Keratinocyte (primary cell): ENCODE measurements around the gene PLPP1. TPM values are rescaled to one million over a fixed set of nuclear protein-coding genes. Genes with fewer than 3 reads are reported as not detected.

Source experiments
- DNase-seq: peaks from one replicate; pipeline ENCODE4 v3.0.0-alpha.2; 2011; ENCODE audit warnings: low read depth, missing footprints, low spot score
- FAIRE-seq: peaks from 2 replicates; lab custom pipeline; 2011; peaks lifted over from hg19 to GRCh38; lab: Jason Lieb, UNC
- H2AFZ ChIP-seq: 2 replicates; pipeline ENCODE4 v1.6.0; 2012; ENCODE audit warnings: low read length, control low read depth, inconsistent platforms; ENCODE audit not compliant: control insufficient read depth
- H3K27ac ChIP-seq: 2 replicates; pipeline ENCODE4 v1.5.1; 2011; ENCODE audit warnings: low read length; ENCODE audit not compliant: control insufficient read depth, insufficient read depth
- H3K27me3 ChIP-seq: 3 replicates; pipeline ENCODE4 v1.6.0; 2011; ENCODE audit warnings: low read length; ENCODE audit not compliant: control insufficient read depth, insufficient read depth; ENCODE audit errors: extremely low read depth
- H3K36me3 ChIP-seq, 2 experiments: 2 replicates in 1 of 2; 3 replicates in 1 of 2; pipeline ENCODE4 v1.5.1; 2011; ENCODE audit warnings: low read length in 2 of 2, mild to moderate bottlenecking in 1 of 2; ENCODE audit not compliant: control insufficient read depth in 2 of 2, insufficient read depth in 2 of 2; ENCODE audit errors: extremely low read depth in 1 of 2
- H3K4me1 ChIP-seq: 3 replicates; pipeline ENCODE4 v1.5.1; 2011; ENCODE audit warnings: low read length; ENCODE audit not compliant: control insufficient read depth, insufficient read depth; ENCODE audit errors: extremely low read depth
- H3K4me2 ChIP-seq: 3 replicates; pipeline ENCODE4 v1.6.0; 2011; ENCODE audit warnings: low read depth, low read length; ENCODE audit not compliant: control insufficient read depth, insufficient read depth; ENCODE audit errors: extremely low read depth
- H3K4me3 ChIP-seq, 3 experiments: fragments of 200-600 bp in 1 of 3; sonication (generic) in 1 of 3; 2 replicates in 2 of 3; 3 replicates in 1 of 3; pipeline ENCODE4 v1.5.1; 2011 to 2016; ENCODE audit warnings: low read length in 3 of 3, mild to moderate bottlenecking in 3 of 3, control low read depth in 2 of 3, inconsistent platforms in 1 of 3, low read depth in 1 of 3, mixed read lengths in 1 of 3, mixed run types in 1 of 3, moderate library complexity in 1 of 3; ENCODE audit not compliant: control insufficient read depth in 2 of 3, insufficient read depth in 2 of 3; ENCODE audit errors: extremely low read depth in 1 of 3
- H3K79me2 ChIP-seq: 2 replicates; pipeline ENCODE4 v1.6.0; 2012; ENCODE audit warnings: low read length; ENCODE audit not compliant: control insufficient read depth, insufficient read depth
- H3K9ac ChIP-seq: 3 replicates; pipeline ENCODE4 v1.6.0; 2011; ENCODE audit warnings: low read length; ENCODE audit not compliant: control insufficient read depth, insufficient read depth; ENCODE audit errors: extremely low read depth
- H3K9me1 ChIP-seq: 3 replicates; pipeline ENCODE4 v1.6.0; 2011; ENCODE audit warnings: low read length; ENCODE audit not compliant: control insufficient read depth, insufficient read depth; ENCODE audit errors: extremely low read depth
- H3K9me3 ChIP-seq: 2 replicates; pipeline ENCODE4 v1.5.1; 2012; ENCODE audit warnings: low read depth, low read length; ENCODE audit not compliant: control insufficient read depth
- H4K20me1 ChIP-seq: 3 replicates; pipeline ENCODE4 v1.6.0; 2011; ENCODE audit warnings: low read length; ENCODE audit not compliant: control insufficient read depth, insufficient read depth; ENCODE audit errors: extremely low read depth
- CTCF ChIP-seq, 3 experiments: IDR thresholded peaks in 1 of 3; conservative IDR thresholded peaks in 1 of 3; optimal IDR thresholded peaks in 1 of 3; 2 replicates in 2 of 3; 3 replicates in 1 of 3; pipeline versions ENCODE3 to v1.5.1; 2011; ENCODE audit warnings: low read length in 3 of 3, mild to moderate bottlenecking in 3 of 3, moderate library complexity in 2 of 3, control low read depth in 1 of 3, inconsistent platforms in 1 of 3; ENCODE audit not compliant: insufficient read depth in 2 of 3; ENCODE audit errors: extremely low read depth in 1 of 3
- EZH2 ChIP-seq: IDR thresholded peaks from one replicate; pipeline ENCODE4 v1.6.1; 2012; ENCODE audit warnings: inconsistent platforms, mild to moderate bottlenecking, low read length, moderate library complexity
- dilution Hi-C: fragments of 300-500 bp; cut with MboI; formaldehyde crosslinking; loops from one replicate; pipeline ENCODE4 v1.7.0; 2020; ENCODE audit warnings: low sequenced_read_pairs; ENCODE audit not compliant: extremely low pct_ligation_motif_present
- polyA plus RNA-seq, 5 experiments: library from polyadenylated mRNA; depleted of rRNA in 3 of 5; stranded (reverse) in 3 of 5; stranded (forward) in 1 of 5; unstranded in 1 of 5; fragments of >200 nt; gene quantifications; 1 replicate in 1 of 5; 2 replicates in 3 of 5; 3 replicates in 1 of 5; pipeline versions ENCODE4 v1.2.1 to v1.2.3, GENCODE V29; 2011 to 2012; ENCODE audit warnings: missing spikeins in 2 of 5, low read depth in 1 of 5, low replicate concordance in 1 of 5

The PLPP1 gene
- polyA plus RNA-seq, 1 donor (not counting 4 experiments of a cell fraction or from before 2014, with no cell fraction given), result 13.2 TPM

GRCh38 chr5:55392669-55393068 lies 142.1 kb downstream of the PLPP1 start:
- dilution Hi-C loops, result no loop called here
- DNase-seq, result no peak
- TF ChIP-seq CTCF (optimal IDR thresholded peaks at IDR 0.05 in 1 of 3, IDR thresholded peaks at IDR 0.05 in 1 of 3, conservative IDR thresholded peaks at IDR 0.05 in 1 of 3; ENCODE audit: extremely low read depth in 1 of 3, insufficient read depth in 2 of 3, low read length in 3 of 3) (no peak), EZH2 (no peak)
- Histone ChIP-seq H3K27ac (no peak overlapping the region), H3K79me2 (no peaks in the 10 kb centered on the region), H3K4me3 (no peak overlapping the region), H3K4me2 (no peak overlapping the region), H3K27me3 (no peaks in the 10 kb centered on the region), H3K9me3 (no peaks in the 10 kb centered on the region), H3K36me3 (peaks cover 0 to 8% of the 10 kb centered on the region in 2 experiments), H3K9me1 (no peaks in the 10 kb centered on the region), H4K20me1 (no peaks in the 10 kb centered on the region), H3K4me1 (no peaks in the 10 kb centered on the region), H3K9ac (no peak overlapping the region), H2AFZ (no peak overlapping the region)
- FAIRE-seq, result no peak

GRCh38 chr5:55391707-55392106 lies 143.1 kb downstream of the PLPP1 start:
- Histone ChIP-seq H3K27me3 (no peaks in the 10 kb centered on the region), H3K27ac (no peak overlapping the region), H3K9me1 (no peaks in the 10 kb centered on the region), H3K9me3 (no peaks in the 10 kb centered on the region), H3K4me1 (no peaks in the 10 kb centered on the region), H3K79me2 (no peaks in the 10 kb centered on the region), H3K36me3 (peaks cover 0 to 8% of the 10 kb centered on the region in 2 experiments), H3K9ac (no peak overlapping the region), H2AFZ (no peak overlapping the region), H3K4me2 (no peak overlapping the region), H3K4me3 (no peak overlapping the region), H4K20me1 (no peaks in the 10 kb centered on the region)
- dilution Hi-C loops, result no loop called here
- DNase-seq, result no peak
- TF ChIP-seq EZH2 (no peak), CTCF (optimal IDR thresholded peaks at IDR 0.05 in 1 of 3, IDR thresholded peaks at IDR 0.05 in 1 of 3, conservative IDR thresholded peaks at IDR 0.05 in 1 of 3; ENCODE audit: extremely low read depth in 1 of 3, insufficient read depth in 2 of 3, low read length in 3 of 3) (no peak)
- no peak for FAIRE-seq
